Breast epithelium (tissue), 4 donors: ENCODE results near the gene VAMP5. TPM values are rescaled to one million over a fixed set of nuclear protein-coding genes. Genes with fewer than 3 reads are reported as not detected.

ENCODE experiments used
- DNase-seq, 2 donors: peaks; one replicate each; pipeline ENCODE4 v3.0.0-alpha.2; 2019; ENCODE audit warnings: low spot score in 2 of 2
- H3K27ac ChIP-seq, 2 donors: fragments of 200-600 bp; sonication (generic) in 1 of 2; one replicate each; pipeline ENCODE4 v1.5.1; 2016 to 2019; ENCODE audit warnings: mild to moderate bottlenecking in 1 of 2
- H3K27me3 ChIP-seq, 2 donors: fragments of 200-600 bp; sonication (generic) in 1 of 2; one replicate each; pipeline versions ENCODE4 v1.5.1 to v1.6.0; 2017 to 2019; ENCODE audit warnings: control low read depth in 1 of 2, mild to moderate bottlenecking in 1 of 2
- H3K36me3 ChIP-seq: fragments of 200-600 bp; one replicate; pipeline ENCODE4 v1.5.1; 2019
- H3K4me1 ChIP-seq, 2 donors: fragments of 200-600 bp; sonication (generic); one replicate each; pipeline ENCODE4 v1.5.1; 2016 to 2019; ENCODE audit warnings: control low read depth in 1 of 2
- H3K4me3 ChIP-seq, 3 donors: fragments of 200-600 bp; sonication (generic); 1 replicate in 2 of 3; 2 replicates in 1 of 3; pipeline ENCODE4 v1.5.1; 2016 to 2019; ENCODE audit warnings: mild to moderate bottlenecking in 3 of 3, moderate library complexity in 2 of 3
- H3K9me3 ChIP-seq, 2 donors: fragments of 200-600 bp; sonication (generic) in 1 of 2; one replicate each; pipeline ENCODE4 v1.5.1; 2016 to 2019; ENCODE audit warnings: control low read depth in 1 of 2
- CTCF ChIP-seq, 3 donors: fragments of 450-650 bp; IDR thresholded peaks; one replicate each; pipeline ENCODE4 v1.5.1; 2016 to 2017; ENCODE audit warnings: antibody characterized with exemption in 3 of 3, mild to moderate bottlenecking in 3 of 3, moderate library complexity in 3 of 3
- POLR2A ChIP-seq: fragments of 450-650 bp; IDR thresholded peaks from one replicate; pipeline ENCODE4 v1.6.1; 2016; ENCODE audit warnings: antibody characterized with exemption, mild to moderate bottlenecking, moderate library complexity
- POLR2AphosphoS5 ChIP-seq, 3 donors: sonication (generic); formaldehyde crosslinking; IDR thresholded peaks; one replicate each; pipeline ENCODE4 v1.6.1; 2017; ENCODE audit warnings: antibody characterized with exemption in 3 of 3
- intact Hi-C: fragments of 100-400 bp; cut with DNase I; formaldehyde crosslinking; loops from one replicate; pipeline ENCODE4 v1.15.1; 2023; ENCODE audit warnings: low total_unique reads
- total RNA-seq, 3 donors: library from RNA; depleted of rRNA; stranded (reverse); fragments of >200 nt; gene quantifications; one replicate each; pipeline ENCODE4 v1.1.0, GENCODE V29; 2016

VAMP5 gene
- total RNA-seq, 3 donors from 2014 or later, result 33.8 to 92.0 (median 50.8) TPM

DNA sequence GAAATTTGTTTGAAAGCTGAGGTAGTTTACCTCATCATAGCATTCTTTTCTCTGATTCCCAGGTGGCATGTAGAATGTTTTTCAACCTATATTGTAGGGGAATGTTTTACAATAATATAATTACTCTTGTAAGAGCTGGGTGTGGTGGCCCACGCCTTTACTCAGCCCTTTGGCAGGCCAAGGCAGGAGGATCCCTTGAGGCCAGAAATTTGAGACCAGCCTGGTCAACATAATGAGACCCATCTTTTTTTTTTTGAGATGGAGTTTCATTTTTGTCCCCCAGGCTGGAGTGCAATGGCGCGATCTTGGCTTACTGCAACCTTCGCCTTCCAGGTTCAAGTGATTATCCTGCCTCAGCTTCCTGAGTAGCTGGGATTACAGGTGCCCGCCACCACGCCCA, 35.4 kb downstream of the VAMP5 start:
- Histone ChIP-seq H3K27ac (no peak overlapping the region), H3K4me1 (peaks cover 0 to 5% of the 10 kb centered on the region in 2 donors), H3K36me3 (peaks cover 4% of the 10 kb centered on the region), H3K9me3 (no peaks in the 10 kb centered on the region), H3K4me3 (no peak overlapping the region), H3K27me3 (no peaks in the 10 kb centered on the region)
- TF ChIP-seq POLR2AphosphoS5 (IDR thresholded peaks at IDR 0.05), result no peak
- TF ChIP-seq POLR2A, result no peak
- TF ChIP-seq CTCF (IDR thresholded peaks at IDR 0.05), result no peak
- DNase-seq, result no peak
- intact Hi-C loops, result no loop called here

- intact Hi-C loops, result no loop called here
- Histone ChIP-seq H3K27me3 (no peaks in the 10 kb centered on the region), H3K4me3 (no peak overlapping the region), H3K36me3 (peaks cover 4% of the 10 kb centered on the region), H3K4me1 (peaks cover 0 to 5% of the 10 kb centered on the region in 2 donors), H3K27ac (no peak overlapping the region), H3K9me3 (no peaks in the 10 kb centered on the region)
- DNase-seq, result no peak
- TF ChIP-seq POLR2AphosphoS5 (IDR thresholded peaks at IDR 0.05) (no peak), CTCF (IDR thresholded peaks at IDR 0.05) (no peak), POLR2A (no peak)
These were observed 37.1 kb downstream of the VAMP5 start for GRCh38 chr2:85621338-85621737.

DNA sequence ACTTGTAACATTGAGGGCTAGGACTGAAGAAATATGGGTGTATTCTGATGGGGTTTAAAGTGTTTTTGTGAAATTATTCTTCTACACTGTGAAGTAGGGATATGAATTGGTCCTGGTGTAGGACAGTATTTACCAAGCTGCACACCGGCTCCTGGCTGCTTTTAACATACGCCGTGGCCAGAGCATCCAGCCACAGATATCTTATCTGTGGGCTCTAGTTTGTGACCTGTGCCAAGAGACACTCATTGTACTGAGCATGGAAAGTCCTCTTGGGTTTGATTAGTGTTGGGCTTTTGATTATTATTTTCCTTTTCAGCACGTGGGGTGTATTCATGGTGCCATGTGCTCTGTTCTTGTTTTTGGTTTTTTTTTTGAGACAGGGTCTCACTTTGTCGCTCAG, 39.8 kb downstream of the VAMP5 start:
- Histone ChIP-seq H3K27ac (no peak overlapping the region), H3K36me3 (peaks cover 4% of the 10 kb centered on the region), H3K27me3 (no peaks in the 10 kb centered on the region), H3K9me3 (no peaks in the 10 kb centered on the region), H3K4me3 (no peak overlapping the region), H3K4me1 (no peaks in the 10 kb centered on the region)
- intact Hi-C loops, result no loop called here
- no peak for DNase-seq
- no peak for TF ChIP-seq CTCF (IDR thresholded peaks at IDR 0.05)
- no peak for TF ChIP-seq POLR2A
- no peak for TF ChIP-seq POLR2AphosphoS5 (IDR thresholded peaks at IDR 0.05)

- Histone ChIP-seq H3K4me1 (no peaks in the 10 kb centered on the region), H3K9me3 (no peaks in the 10 kb centered on the region), H3K4me3 (no peak overlapping the region), H3K36me3 (no peaks in the 10 kb centered on the region), H3K27me3 (no peaks in the 10 kb centered on the region), H3K27ac (no peak overlapping the region)
- intact Hi-C loops, result no loop called here
- TF ChIP-seq POLR2AphosphoS5 (IDR thresholded peaks at IDR 0.05) (no peak), CTCF (IDR thresholded peaks at IDR 0.05) (no peak), POLR2A (no peak)
- no peak for DNase-seq
These were observed 44.4 kb downstream of the VAMP5 start for GRCh38 chr2:85628658-85629057.

GRCh38 chr2:85631316-85631715, 47.1 kb downstream of the VAMP5 start:
- TF ChIP-seq CTCF (IDR thresholded peaks at IDR 0.05) (no peak), POLR2AphosphoS5 (IDR thresholded peaks at IDR 0.05) (no peak), POLR2A (no peak)
- Histone ChIP-seq H3K4me1 (no peaks in the 10 kb centered on the region), H3K4me3 (no peak overlapping the region), H3K36me3 (no peaks in the 10 kb centered on the region), H3K9me3 (no peaks in the 10 kb centered on the region), H3K27me3 (no peaks in the 10 kb centered on the region), H3K27ac (no peak overlapping the region)
- no peak for DNase-seq
- intact Hi-C loops, result no loop called here
